ENCODE results near the gene NENF. TPM values are rescaled to one million over a fixed set of nuclear protein-coding genes. Genes with fewer than 3 reads are reported as not detected.

Gene NENF
- total RNA-seq, 1 experiment from 2014 or later = 131 TPM

GRCh38 chr1:212481438-212481767 is 48.7 kb downstream of the NENF start:
- DNase-seq (ENCODE audit: low spot score) = no peak

GRCh38 chr1:212482006-212482636 is 49.4 kb downstream of the NENF start:
- DNase-seq (ENCODE audit: low spot score) = peak; percentile 50

GRCh38 chr1:212482637-212483441 is 50.1 kb downstream of the NENF start:
- DNase-seq (ENCODE audit: low spot score) = peak; percentile 98

- DNase-seq (ENCODE audit: low spot score) = peak; percentile 98
Measured at GRCh38 chr1:212484701-212485570, 52.2 kb downstream of the NENF start.

- no peak for DNase-seq (ENCODE audit: low spot score)
Measured at GRCh38 chr1:212485571-212485912, 52.8 kb downstream of the NENF start.

GRCh38 chr1:212485913-212486618 is 53.3 kb downstream of the NENF start:
- DNase-seq (ENCODE audit: low spot score) = peak; percentile 98

- no peak for DNase-seq (ENCODE audit: low spot score)
Measured at GRCh38 chr1:212486619-212486975, 53.9 kb downstream of the NENF start.

- DNase-seq (ENCODE audit: low spot score) = no peak
Measured at GRCh38 chr1:212487286-212487685, 54.6 kb downstream of the NENF start.

- no peak for DNase-seq (ENCODE audit: low spot score)
Measured at GRCh38 chr1:212487774-212488435, 55.2 kb downstream of the NENF start.

- peak; percentile 83 for DNase-seq (ENCODE audit: low spot score)
Measured at GRCh38 chr1:212488436-212489283, 55.9 kb downstream of the NENF start.

GRCh38 chr1:212489284-212489859 is 56.7 kb downstream of the NENF start:
- DNase-seq (ENCODE audit: low spot score) = no peak

- no peak for DNase-seq (ENCODE audit: low spot score)
Measured at GRCh38 chr1:212490276-212490675, 57.6 kb downstream of the NENF start.

GRCh38 chr1:212491454-212491853 is 58.7 kb downstream of the NENF start:
- DNase-seq (ENCODE audit: low spot score) = no peak

Other genes with a start within 250 kb of the NENF start
- 24.4 and 26.6 TPM in 2 replicates for gene PPP2R5A, start 147.5 kb upstream of the NENF start, total RNA-seq (2014; rRNA removed; shearing (Covaris generic))
- gene PACC1, start 18.0 kb upstream of the NENF start, total RNA-seq (2014; rRNA removed; shearing (Covaris generic)) = 24.5 and 28.1 TPM in 2 replicates
- 0.86 and 1.0 TPM in 2 replicates for gene ATF3, start 175.8 kb downstream of the NENF start, total RNA-seq (2014; rRNA removed; shearing (Covaris generic))